DND-41 (cell line): ENCODE results near the gene WDR86.

Experiments
- ATAC-seq: fragments of 200-7000 bp; cut with Tn5 transposase; 3 replicates; pipeline ENCODE4 v1.9.1; 2021; ENCODE audit warnings: low read depth; ENCODE audit not compliant: insufficient read depth
- DNase-seq: peaks from one replicate; pipeline ENCODE4 v3.0.0-alpha.2; 2020
- H2AFZ ChIP-seq: 2 replicates; pipeline ENCODE4 v1.6.0; 2012; ENCODE audit warnings: low read depth, low read length
- H3K27ac ChIP-seq: 2 replicates; pipeline ENCODE4 v1.5.1; 2012; ENCODE audit warnings: low read length, inconsistent platforms
- H3K27me3 ChIP-seq: fragments of 200-600 bp; sonication (generic); 2 replicates; pipeline ENCODE4 v1.6.0; 2012; ENCODE audit warnings: low read length, mild to moderate bottlenecking, inconsistent platforms; ENCODE audit not compliant: insufficient read depth, poor library complexity
- H3K36me3 ChIP-seq: 2 replicates; pipeline ENCODE4 v1.5.1; 2012; ENCODE audit warnings: low read length, inconsistent platforms; ENCODE audit not compliant: insufficient read depth
- H3K4me1 ChIP-seq: 2 replicates; pipeline ENCODE4 v1.5.1; 2012; ENCODE audit warnings: mild to moderate bottlenecking, low read length; ENCODE audit not compliant: insufficient read depth
- H3K4me2 ChIP-seq: 2 replicates; pipeline ENCODE4 v1.6.0; 2012; ENCODE audit warnings: mild to moderate bottlenecking, moderate library complexity, low read length, inconsistent platforms; ENCODE audit not compliant: insufficient read depth
- H3K4me3 ChIP-seq, 2 experiments: fragments of 200-600 bp in 1 of 2; shearing (Covaris generic) in 1 of 2; 2 replicates each; pipeline ENCODE4 v1.5.1; 2012 to 2016; ENCODE audit warnings: inconsistent platforms in 2 of 2, low read length in 2 of 2, mild to moderate bottlenecking in 2 of 2, low read depth in 1 of 2, moderate library complexity in 1 of 2
- H3K79me2 ChIP-seq: 2 replicates; pipeline ENCODE4 v1.6.0; 2012; ENCODE audit warnings: low read length, inconsistent platforms; ENCODE audit not compliant: insufficient read depth
- H3K9ac ChIP-seq: 2 replicates; pipeline ENCODE4 v1.6.0; 2012; ENCODE audit warnings: low read depth, mild to moderate bottlenecking, inconsistent platforms, low read length, moderate library complexity
- H3K9me3 ChIP-seq: 2 replicates; pipeline ENCODE4 v1.5.1; 2012; ENCODE audit warnings: low read length, moderate library complexity, mild to moderate bottlenecking, inconsistent platforms; ENCODE audit not compliant: insufficient read depth, severe bottlenecking
- H4K20me1 ChIP-seq: 2 replicates; pipeline ENCODE4 v1.6.0; 2012; ENCODE audit warnings: low read length; ENCODE audit not compliant: insufficient read depth
- EZH2 ChIP-seq: IDR thresholded peaks from 3 replicates; pipeline ENCODE4 v1.6.1; 2012; ENCODE audit warnings: borderline replicate concordance, low read depth, mild to moderate bottlenecking, moderate library complexity, low read length, inconsistent platforms; ENCODE audit not compliant: severe bottlenecking
- TF ChIP-seq, protein P1 (sequence below): IDR thresholded peaks from 2 replicates; pipeline ENCODE4 v1.5.1; 2012; ENCODE audit warnings: borderline replicate concordance, low read length, moderate library complexity, mild to moderate bottlenecking; ENCODE audit not compliant: poor library complexity, severe bottlenecking; ENCODE audit errors: extremely low read depth

Gene WDR86

GRCh38 chr7:151425670-151426440, 16.0 kb upstream of the WDR86 start:
- no peak overlapping the region for H3K4me2 ChIP-seq
- no peaks in the 10 kb centered on the region for H3K79me2 ChIP-seq
- peaks cover 10% of the 10 kb centered on the region for H3K9me3 ChIP-seq
- H3K36me3 ChIP-seq = no peaks in the 10 kb centered on the region
- TF ChIP-seq EZH2 = no peak
- TF ChIP-seq, protein P1, sequence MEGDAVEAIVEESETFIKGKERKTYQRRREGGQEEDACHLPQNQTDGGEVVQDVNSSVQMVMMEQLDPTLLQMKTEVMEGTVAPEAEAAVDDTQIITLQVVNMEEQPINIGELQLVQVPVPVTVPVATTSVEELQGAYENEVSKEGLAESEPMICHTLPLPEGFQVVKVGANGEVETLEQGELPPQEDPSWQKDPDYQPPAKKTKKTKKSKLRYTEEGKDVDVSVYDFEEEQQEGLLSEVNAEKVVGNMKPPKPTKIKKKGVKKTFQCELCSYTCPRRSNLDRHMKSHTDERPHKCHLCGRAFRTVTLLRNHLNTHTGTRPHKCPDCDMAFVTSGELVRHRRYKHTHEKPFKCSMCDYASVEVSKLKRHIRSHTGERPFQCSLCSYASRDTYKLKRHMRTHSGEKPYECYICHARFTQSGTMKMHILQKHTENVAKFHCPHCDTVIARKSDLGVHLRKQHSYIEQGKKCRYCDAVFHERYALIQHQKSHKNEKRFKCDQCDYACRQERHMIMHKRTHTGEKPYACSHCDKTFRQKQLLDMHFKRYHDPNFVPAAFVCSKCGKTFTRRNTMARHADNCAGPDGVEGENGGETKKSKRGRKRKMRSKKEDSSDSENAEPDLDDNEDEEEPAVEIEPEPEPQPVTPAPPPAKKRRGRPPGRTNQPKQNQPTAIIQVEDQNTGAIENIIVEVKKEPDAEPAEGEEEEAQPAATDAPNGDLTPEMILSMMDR = no peak
- DNase-seq = no peak
- no peaks in the 10 kb centered on the region for H4K20me1 ChIP-seq
- H3K27me3 ChIP-seq = no peaks in the 10 kb centered on the region
- H2AFZ ChIP-seq = no peak overlapping the region
- ATAC-seq = no peak
- H3K27ac ChIP-seq = no peak overlapping the region
- peaks cover 40% of the 10 kb centered on the region for H3K4me1 ChIP-seq
- H3K9ac ChIP-seq = no peak overlapping the region
- H3K4me3 ChIP-seq = no peak overlapping the region

DNA sequence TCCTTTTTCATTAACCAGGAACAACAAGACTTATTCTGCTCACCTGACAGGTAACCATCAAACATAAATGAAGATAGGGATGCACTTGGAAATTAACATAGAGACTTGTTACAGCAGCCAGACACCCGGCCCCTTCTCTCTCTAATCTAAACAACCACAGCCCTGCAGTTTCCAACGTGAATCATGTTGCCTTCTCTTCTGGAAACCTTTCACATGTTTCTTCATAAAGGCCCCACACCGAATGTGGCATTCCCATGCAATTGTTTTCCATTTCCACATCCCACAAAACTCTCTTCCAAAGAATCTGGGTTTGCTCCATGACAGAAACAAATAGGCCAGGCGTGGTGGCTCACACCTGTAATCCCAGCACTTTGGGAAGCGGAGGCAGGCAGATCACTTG, 15.0 kb upstream of the WDR86 start:
- Histone ChIP-seq H3K36me3 (no peaks in the 10 kb centered on the region), H3K9me3 (peaks cover 10% of the 10 kb centered on the region), H3K4me2 (no peak overlapping the region), H4K20me1 (no peaks in the 10 kb centered on the region), H3K27ac (no peak overlapping the region), H3K4me1 (peaks cover 30% of the 10 kb centered on the region), H3K79me2 (no peaks in the 10 kb centered on the region), H3K9ac (no peak overlapping the region), H3K4me3 (no peak overlapping the region), H3K27me3 (no peaks in the 10 kb centered on the region), H2AFZ (no peak overlapping the region)
- DNase-seq (no peak), ATAC-seq (no peak)
- no peak for TF ChIP-seq EZH2
- TF ChIP-seq, protein P1 = no peak

- H3K9ac ChIP-seq = no peak overlapping the region
- no peaks in the 10 kb centered on the region for H3K79me2 ChIP-seq
- H3K27ac ChIP-seq = no peak overlapping the region
- H3K4me3 ChIP-seq = no peak overlapping the region
- H3K27me3 ChIP-seq = no peaks in the 10 kb centered on the region
- H3K4me2 ChIP-seq = no peak overlapping the region
- H2AFZ ChIP-seq = no peak overlapping the region
- H3K9me3 ChIP-seq = peaks cover 12% of the 10 kb centered on the region
- ATAC-seq (no peak), DNase-seq (no peak)
- peaks cover 21% of the 10 kb centered on the region for H3K4me1 ChIP-seq
- no peaks in the 10 kb centered on the region for H4K20me1 ChIP-seq
- H3K36me3 ChIP-seq = no peaks in the 10 kb centered on the region
- TF ChIP-seq EZH2 = no peak
- TF ChIP-seq, protein P1 = no peak
These were observed 14.1 kb upstream of the WDR86 start for GRCh38 chr7:151423936-151424335.
